Tongue (tissue), 3 donors: Measurements from ENCODE around the gene PDRG1. TPM values are rescaled to one million over a fixed set of nuclear protein-coding genes. Genes with fewer than 3 reads are reported as not detected.

Source experiments
- DNase-seq: peaks from one replicate; pipeline ENCODE4 v3.0.0-alpha.2; 2015
- small RNA-seq: library from RNA; depleted of rRNA; stranded (forward); fragments of <200 nt; gene quantifications from one replicate; pipeline ENCODE3, GENCODE V24; 2014; ENCODE audit warnings: low replicate concordance
- total RNA-seq: library from RNA; depleted of rRNA; stranded (reverse); fragments of >200 nt; gene quantifications from one replicate; pipeline ENCODE4 v1.2.3, GENCODE V29; 2014

Gene PDRG1
- total RNA-seq, 1 donor from 2014 or later = 6.5 TPM

DNA sequence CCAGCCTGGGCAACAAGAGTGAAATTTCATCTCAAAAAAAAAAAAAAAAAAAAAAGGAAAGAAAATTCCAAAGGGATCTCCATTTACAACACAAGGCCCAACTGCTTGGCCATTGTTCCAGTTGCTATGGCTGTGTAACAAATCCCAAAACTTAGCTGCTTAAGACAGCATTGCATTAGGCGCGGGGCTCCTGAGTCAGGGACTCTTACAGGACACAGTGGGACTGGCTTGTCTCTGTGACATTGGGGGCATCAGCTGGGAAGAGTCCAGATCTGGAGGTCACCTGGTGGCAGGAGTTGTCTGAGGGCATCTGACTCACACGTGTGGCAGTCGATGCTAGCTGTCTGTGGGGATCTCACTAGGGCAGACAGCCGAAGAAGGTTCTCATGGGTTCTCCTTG, 45.8 kb downstream of the PDRG1 start:
- DNase-seq = no peak

DNA sequence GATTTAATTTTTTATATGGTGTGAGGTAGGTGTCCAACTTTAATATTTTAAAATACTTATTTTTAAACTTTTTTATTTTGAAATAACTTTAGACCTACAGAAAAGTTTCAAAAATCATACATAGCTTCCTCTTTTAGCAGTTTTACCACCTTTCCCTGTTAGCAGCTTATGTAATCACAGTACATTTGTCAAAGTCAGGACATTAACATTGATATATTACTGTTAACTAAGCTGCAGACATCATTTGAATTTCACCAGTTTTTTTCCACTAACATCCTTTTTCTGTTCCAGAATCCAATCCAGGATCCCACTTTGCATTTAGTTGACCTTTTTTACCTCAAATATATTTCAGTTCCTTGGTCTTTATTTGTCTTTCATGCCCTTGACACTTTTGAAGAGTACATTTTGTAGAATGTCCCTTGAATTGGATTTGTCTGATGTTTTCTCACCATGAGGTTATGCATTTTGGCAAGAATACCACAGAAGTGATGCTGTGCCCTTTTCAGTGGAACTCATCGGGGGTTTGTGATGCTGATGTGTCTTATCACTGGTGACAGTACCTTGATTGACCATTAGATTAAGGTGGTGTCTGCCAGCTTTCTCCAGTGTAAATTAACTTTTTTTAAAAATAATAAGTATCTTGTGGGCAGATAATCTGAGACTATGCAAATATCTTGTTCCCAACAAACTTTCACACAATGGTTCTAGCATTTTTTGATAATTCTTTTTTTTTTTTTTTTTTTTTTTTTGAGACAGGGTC, 48.0 kb downstream of the PDRG1 start:
- no peak for DNase-seq

DNA sequence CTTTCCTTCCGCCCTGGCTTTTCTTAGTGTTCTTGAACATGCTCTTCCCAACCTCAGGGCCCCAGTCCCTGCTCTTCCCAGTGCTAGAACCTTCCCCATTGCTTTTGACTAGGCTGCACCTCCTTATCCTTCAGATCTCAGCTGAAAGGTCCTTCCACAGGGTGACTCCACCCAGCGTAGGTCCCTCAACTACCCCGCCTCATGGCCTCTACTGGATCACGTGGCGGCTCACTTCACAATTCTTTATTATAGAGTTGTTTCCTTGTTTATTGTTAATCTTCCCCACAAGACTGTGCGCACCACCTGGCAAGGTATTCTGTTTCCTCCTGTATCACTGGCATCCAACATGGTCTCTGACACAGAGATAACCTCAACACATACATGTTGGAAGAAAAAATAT, 50.2 kb downstream of the PDRG1 start:
- DNase-seq = no peak

DNA sequence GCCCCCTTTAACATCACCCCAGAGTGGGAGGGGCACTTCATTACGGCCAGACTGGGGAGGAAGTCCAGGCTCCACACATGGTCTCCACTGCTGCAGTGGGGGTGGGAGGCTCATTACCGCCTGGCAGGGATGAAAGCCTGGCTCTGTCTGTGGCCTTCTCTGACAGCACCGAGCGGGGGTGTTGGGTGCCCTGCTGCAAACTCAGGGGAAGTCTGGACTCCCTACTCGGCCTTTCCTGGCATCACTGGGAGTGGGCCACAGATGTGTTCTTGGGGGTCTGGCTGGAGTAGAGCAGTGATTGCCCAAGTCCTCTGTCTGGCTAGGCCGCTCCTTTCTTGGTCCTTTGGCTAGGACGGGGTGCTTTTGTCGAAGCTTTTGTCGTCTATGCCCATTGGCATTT, 54.3 kb downstream of the PDRG1 start:
- no peak for DNase-seq

DNA sequence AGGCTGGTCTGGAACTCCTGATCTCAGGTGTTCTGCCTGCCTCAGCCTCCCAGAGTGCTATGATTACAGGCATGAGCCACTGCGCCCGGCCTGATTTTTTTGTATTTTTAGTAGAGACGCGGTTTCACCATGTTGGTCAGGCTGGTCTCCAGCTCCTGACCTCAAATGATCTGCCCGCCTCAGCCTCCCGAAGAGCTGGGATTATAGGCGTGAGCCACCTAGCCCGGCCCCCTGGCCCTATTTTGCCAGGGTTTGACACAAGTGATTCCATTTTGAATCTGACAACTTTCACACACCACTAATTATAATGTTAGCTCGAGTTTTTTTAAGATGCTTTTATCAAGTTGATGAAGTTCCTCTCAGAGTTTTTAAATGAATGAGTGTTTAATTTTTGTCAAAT, 55.8 kb downstream of the PDRG1 start:
- DNase-seq = no peak

DNA sequence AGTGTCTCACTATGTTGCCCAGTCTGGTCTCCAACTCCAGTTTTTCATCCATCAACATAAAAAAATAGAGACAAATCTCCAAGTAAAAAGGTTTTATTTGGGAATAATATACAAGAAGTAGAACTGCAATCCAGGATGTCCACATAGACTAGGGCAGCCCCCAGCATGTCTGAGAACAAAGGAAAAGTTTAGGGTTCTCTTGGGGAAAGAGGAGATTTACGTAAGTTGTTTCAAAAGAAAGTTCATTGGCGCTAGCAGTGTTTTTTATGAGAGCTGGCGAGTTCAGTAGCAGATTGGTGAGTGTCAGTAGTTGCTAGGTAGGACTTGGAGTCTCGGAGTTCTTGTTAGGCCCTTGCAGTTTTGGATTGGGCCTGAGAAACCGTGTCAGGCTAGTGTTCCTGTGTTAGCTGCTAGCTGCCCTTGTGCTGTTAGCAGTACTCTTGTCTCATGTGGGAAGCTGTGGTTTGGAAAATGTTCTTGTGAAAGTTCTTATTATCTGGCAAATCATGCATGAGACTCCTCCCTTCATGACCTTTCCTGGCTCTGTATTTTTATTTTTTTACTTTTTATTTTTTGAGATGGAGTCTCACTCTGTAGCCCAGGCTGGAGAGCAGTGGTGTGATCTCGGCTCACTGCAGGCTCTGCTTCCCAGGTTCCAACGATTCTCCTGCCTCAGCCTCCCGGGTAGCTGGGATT, 56.7 kb downstream of the PDRG1 start:
- peak; percentile 20 for DNase-seq

Small RNAs within 50 kb of the gene (small RNA-seq; reads per million reads assigned to genes)
- 0.05 reads per million for gene RNU1-94P

Other genes starting within 250 kb of the PDRG1 start
- 37.2 TPM for gene BCL2L1, start 229.2 kb downstream of the PDRG1 start, total RNA-seq
- gene TPX2, start 212.8 kb downstream of the PDRG1 start, total RNA-seq = 19.6 TPM
- gene MYLK2, start 132.7 kb downstream of the PDRG1 start, total RNA-seq = 55.9 TPM
- 3.6 TPM for gene FOXS1, start 106.4 kb downstream of the PDRG1 start, total RNA-seq
- gene DUSP15, start 81.5 kb downstream of the PDRG1 start, total RNA-seq = 0.82 TPM
- 1.0 TPM for gene TTLL9, start 81.4 kb downstream of the PDRG1 start, total RNA-seq
- under 0.01 TPM for gene XKR7, start 16.1 kb upstream of the PDRG1 start, total RNA-seq
- 9.7 TPM for gene CCM2L, start 58.4 kb upstream of the PDRG1 start, total RNA-seq
- 3.7 TPM for gene HCK, start 100.2 kb upstream of the PDRG1 start, total RNA-seq
- 27.3 TPM for gene TM9SF4, start 157.7 kb upstream of the PDRG1 start, total RNA-seq